Aorta (tissue), 5 donors: ENCODE results near the gene MT1A. TPM values are rescaled to one million over a fixed set of nuclear protein-coding genes. Genes with fewer than 3 reads are reported as not detected.
"Not testable (repeated sequence)": the region's sequence is repeated elsewhere in the genome, so short reads cannot be mapped to it uniquely, and the experiment has no call there.

ENCODE experiments used
- ATAC-seq: fragments of 200-7000 bp; cut with Tn5 transposase; one replicate; pipeline ENCODE4 v1.9.1; 2022; ENCODE audit warnings: moderate library complexity; ENCODE audit not compliant: low FRiP score
- DNase-seq, 2 donors: peaks; one replicate each; pipeline ENCODE4 v3.0.0-alpha.2; 2020
- H3K27ac ChIP-seq, 2 donors: one replicate each; pipeline ENCODE4 v1.5.1; 2013; ENCODE audit warnings: low read length in 2 of 2, mild to moderate bottlenecking in 2 of 2, moderate library complexity in 2 of 2, control low read depth in 1 of 2, inconsistent platforms in 1 of 2, low read depth in 1 of 2
- H3K27me3 ChIP-seq, 2 donors: one replicate each; pipeline ENCODE4 v1.6.1; 2013; ENCODE audit warnings: control low read depth in 1 of 2, low read length in 1 of 2, mild to moderate bottlenecking in 1 of 2, moderate library complexity in 1 of 2; ENCODE audit not compliant: insufficient read depth in 2 of 2, control insufficient read depth in 1 of 2
- H3K36me3 ChIP-seq, 2 donors: one replicate each; pipeline ENCODE4 v1.6.1; 2013; ENCODE audit warnings: control low read depth in 1 of 2, low read length in 1 of 2, mild to moderate bottlenecking in 1 of 2; ENCODE audit not compliant: insufficient read depth in 2 of 2, control insufficient read depth in 1 of 2
- H3K4me1 ChIP-seq, 2 donors: one replicate each; pipeline ENCODE4 v1.6.1; 2013; ENCODE audit warnings: low read length in 2 of 2, control low read depth in 1 of 2, mild to moderate bottlenecking in 1 of 2, moderate library complexity in 1 of 2; ENCODE audit not compliant: insufficient read depth in 2 of 2, control insufficient read depth in 1 of 2
- H3K4me3 ChIP-seq, 2 donors: one replicate each; pipeline ENCODE4 v1.5.1; 2013; ENCODE audit warnings: low read length in 2 of 2, control low read depth in 1 of 2, mild to moderate bottlenecking in 1 of 2
- H3K9me3 ChIP-seq: one replicate; pipeline ENCODE4 v1.6.1; 2013; ENCODE audit warnings: mild to moderate bottlenecking, low read length; ENCODE audit not compliant: control insufficient read depth
- WGBS, 2 donors: extraction: QIAGEN DNeasy Blood & Tissue Kit; methylation state at CpG; one replicate each; pipeline ENCODE4 v1.1.7; 2013; 5-methylcytosine and 5-hydroxymethylcytosine counted together
- intact Hi-C, 2 donors: fragments of 100-400 bp; cut with DNase I; formaldehyde crosslinking; loops; one replicate each; pipeline versions ENCODE4 v1.14.2 to v1.15.0; 2022
- polyA plus RNA-seq, 2 donors: library from polyadenylated mRNA; stranded (reverse); fragments of 200-250 nt; gene quantifications; one replicate each; pipeline ENCODE4 v1.2.3, GENCODE V29; 2013
- total RNA-seq, 2 donors: library from RNA; stranded (reverse); fragmentation: NEBNext Ultra II Directional; extraction: Animal tissue kit (Norgen Biotek cat#: 25700); gene quantifications; one replicate each; pipeline ENCODE4 v1.2.1, GENCODE V29; 2021
- donor health status: healthy with polysubstance abuse.
- donor health status: Bipolar disorder and iron deficiency.
- donor health status: DM: no; HTN: no; CAD: no.
- donor health status: DM: no; HTN: no; CAD: no.
- donor health status: DM: yes; HTN: yes; CAD: no.

MT1A gene
- total and polyA plus RNA-seq, 4 donors, result 4.6 to 82.2 (median 11.6) TPM

DNA sequence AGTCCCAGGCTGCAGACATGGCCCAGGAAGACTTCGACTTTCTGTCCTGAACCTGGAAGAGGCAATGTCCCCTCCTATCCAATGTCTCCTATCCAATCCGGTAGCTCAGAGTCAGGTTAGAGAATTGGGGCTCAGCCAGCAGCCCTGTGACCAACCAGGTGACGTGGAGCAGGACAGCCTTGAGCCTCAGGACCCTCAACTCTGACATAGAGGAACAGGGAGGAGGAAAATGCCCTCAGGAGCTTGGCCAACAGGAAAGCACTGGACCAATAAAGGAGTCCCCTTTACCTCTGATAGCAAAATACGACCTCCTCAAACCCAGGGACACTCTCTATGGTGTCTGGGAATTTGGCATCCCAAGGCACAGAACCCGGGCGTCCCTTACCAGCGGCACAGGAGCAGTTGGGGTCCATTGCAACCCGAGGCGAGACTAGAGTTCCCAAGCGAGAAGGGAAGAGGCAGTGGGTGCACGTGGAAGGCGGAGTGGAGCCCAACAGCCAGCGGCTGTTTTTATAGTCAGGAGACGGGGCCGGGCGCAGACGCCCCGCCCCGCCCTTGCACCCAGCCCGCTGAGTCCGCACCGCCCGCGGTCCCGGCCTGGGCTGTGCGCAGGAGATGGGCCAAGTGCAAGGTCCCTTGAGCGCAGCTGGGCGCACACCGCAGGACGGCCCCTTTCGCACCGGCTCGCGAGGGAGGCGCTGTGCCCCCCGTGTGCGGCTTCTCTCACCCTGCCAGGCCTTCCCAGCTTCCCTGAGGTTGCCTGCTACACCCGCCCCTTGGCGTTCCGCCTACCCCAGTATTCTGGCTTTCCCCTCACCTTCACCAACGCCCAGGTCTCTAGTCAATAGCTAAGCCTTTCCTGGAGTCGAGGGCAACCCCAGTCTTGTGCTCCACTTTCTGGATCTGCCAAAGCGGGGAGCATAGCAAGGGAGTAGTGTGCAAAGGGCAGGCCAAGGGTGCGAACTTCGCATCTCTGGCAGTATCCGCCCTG, 29.4 kb downstream of the MT1A start, which contains the start of gene MT1G:
Gene MT1G (minus strand): TSS at position 485 of the 991 bp plus-strand sequence. CDS start 72 bp downstream, at position 413.
- 15 to 16% methylated on average over 43 to 46 of the region's 46 CpGs for WGBS, 2 donors
- H3K9me3 ChIP-seq, result no peaks in the 10 kb centered on the region
- H3K4me3 ChIP-seq, result no peak within 1 kb of the TSS
- no peaks in the 10 kb centered on the region for H3K36me3 ChIP-seq
- ATAC-seq (peak; percentile 77), DNase-seq (peak; percentile 83 to 85)
- intact Hi-C loops, result no loop called here
- H3K27me3 ChIP-seq, result no peaks in the 10 kb centered on the region
- H3K27ac ChIP-seq, result no peak within 1 kb of the TSS
- no peaks in the 10 kb centered on the region for H3K4me1 ChIP-seq

DNA sequence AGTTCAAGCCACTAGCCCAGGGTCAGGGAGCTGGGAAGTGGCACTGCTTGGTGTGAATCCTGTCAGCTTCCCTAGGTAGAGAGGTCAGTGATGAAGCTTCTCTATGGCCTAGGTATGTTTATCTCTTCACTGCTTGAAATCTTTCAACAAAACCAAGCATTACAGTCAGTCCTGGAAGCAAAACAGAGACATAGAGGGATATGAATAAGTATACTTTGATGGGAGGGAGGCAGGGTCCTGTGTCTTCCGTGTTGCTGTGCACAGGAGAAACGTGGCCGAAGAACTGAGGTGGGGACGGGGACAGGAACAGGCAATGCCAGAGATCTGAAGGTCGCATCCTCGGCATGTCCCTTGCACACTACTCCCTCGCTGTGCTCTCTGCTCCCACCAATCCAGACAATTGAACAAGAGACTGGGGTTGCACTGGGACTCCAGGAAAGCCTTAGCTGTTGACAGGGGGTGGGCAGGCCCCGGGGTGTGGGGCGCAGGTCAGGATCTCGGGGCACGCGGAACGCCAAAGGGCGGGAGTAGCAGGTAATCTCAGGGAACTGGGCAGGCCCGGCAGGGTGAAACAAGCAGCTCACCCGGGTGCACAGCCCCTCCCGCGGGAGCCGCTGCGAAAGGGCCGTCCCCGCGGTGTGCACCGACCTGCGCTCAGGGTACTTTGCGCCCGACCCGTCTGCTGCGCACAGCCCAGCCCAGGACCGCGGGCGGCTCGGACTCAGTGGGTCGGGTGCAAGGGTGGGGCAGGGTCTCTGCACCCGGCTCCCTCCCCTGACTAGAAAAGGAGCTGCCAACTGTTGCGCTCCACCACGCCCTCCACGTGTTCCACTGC, 30.8 kb downstream of the MT1A start, which contains the start of gene MT1H:
Gene MT1H (plus strand): TSS at position 810 of the 835 bp plus-strand sequence. CDS start 71 bp downstream, outside the sequence.
- Histone ChIP-seq H3K4me1 (no peaks in the 10 kb centered on the region), H3K36me3 (no peaks in the 10 kb centered on the region), H3K4me3 (no peak within 1 kb of the TSS), H3K27me3 (no peaks in the 10 kb centered on the region), H3K9me3 (no peaks in the 10 kb centered on the region), H3K27ac (no peak within 1 kb of the TSS)
- peak; percentile 41 for ATAC-seq
- intact Hi-C loops, result no loop called here
- DNase-seq, result no peak
- WGBS, 2 donors, result 22 to 28% methylated on average over 29 to 38 of the region's 38 CpGs

DNA sequence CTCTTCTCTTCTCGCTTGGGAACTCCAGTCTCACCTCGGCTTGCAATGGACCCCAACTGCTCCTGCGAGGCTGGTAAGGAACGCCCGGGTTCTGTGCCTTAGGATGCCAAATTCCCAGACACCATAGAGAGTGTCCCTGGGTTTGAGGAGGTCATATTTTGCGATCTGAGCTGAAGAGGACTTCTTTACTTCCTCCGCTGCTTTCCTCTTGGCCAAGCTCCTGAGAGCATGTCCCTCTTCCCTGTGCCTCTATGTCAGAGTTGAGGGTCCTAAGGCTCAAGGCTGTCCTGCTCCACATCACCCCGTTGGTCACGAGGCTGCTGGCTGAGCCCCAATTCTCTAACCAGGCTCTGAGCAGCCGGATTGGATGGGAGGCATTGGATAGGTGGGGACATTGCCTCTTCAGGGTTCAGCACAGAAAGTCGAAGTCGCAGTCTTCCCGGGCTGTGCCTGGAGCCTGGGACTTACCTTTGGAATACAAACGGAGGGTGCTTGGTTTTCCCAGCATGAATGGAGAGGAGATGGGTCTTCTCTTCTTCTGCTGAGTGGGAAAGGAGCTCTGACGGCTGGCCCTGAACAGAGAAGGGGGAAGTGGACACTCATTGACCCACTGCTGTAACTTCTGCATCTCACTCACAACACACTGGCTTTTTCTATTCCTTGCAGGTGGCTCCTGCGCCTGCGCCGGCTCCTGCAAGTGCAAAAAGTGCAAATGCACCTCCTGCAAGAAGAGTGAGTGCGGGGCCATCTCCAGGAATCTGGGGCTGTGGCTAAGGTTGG, 31.6 kb downstream of the MT1A start:
- no peak for ATAC-seq
- no peaks in the 10 kb centered on the region for H3K9me3 ChIP-seq
- no peaks in the 10 kb centered on the region for H3K36me3 ChIP-seq
- intact Hi-C loops, result no loop called here
- H3K27ac ChIP-seq, result no peak overlapping the region
- no peaks in the 10 kb centered on the region for H3K27me3 ChIP-seq
- no peaks in the 10 kb centered on the region for H3K4me1 ChIP-seq
- no peak for DNase-seq
- 31 to 32% methylated on average over 19 of the region's 19 CpGs for WGBS, 2 donors
- no peak overlapping the region for H3K4me3 ChIP-seq

DNA sequence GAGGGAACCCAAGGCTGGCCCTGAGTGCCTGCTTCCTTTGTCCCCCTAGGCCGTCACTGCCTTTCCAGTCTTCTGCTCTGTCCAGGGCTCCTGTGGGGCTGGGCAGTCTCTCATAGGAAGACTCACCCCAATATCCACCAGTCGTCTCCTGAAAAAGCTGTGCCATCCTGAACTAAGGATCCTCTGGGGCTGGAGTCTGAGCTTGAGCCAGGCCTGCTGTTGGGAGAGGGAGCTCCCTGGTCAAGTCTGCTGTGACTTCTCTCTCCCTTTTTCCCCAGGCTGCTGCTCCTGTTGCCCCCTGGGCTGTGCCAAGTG, 32.1 kb downstream of the MT1A start:
- WGBS, 2 donors, result 78 to 85% methylated on average over 2 of the region's 2 CpGs
- no peak for ATAC-seq
- Histone ChIP-seq H3K36me3 (no peaks in the 10 kb centered on the region), H3K4me1 (no peaks in the 10 kb centered on the region), H3K4me3 (no peak overlapping the region), H3K27ac (no peak overlapping the region), H3K9me3 (no peaks in the 10 kb centered on the region), H3K27me3 (no peaks in the 10 kb centered on the region)
- DNase-seq, result no peak
- intact Hi-C loops, result no loop called here

DNA sequence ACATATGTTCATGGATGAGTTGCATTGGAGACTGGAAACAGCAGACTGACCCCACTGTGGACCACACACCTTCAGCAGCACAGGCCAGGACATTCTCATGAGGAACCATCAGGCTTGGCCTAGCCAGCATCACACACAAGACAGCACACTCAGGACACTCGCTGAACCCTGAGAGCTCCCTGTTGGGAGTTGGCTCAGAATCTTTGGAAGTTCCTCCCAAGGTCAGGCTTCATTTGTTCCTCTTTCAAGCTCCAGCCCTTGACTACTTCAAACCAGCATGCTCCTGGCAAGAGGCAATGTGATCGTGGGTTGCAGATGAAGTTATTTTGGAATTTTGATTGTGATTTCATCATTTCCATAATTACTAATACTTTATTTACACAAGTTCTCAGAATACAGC, 33.2 kb downstream of the MT1A start:
- not testable (repeated sequence) for H3K27me3 ChIP-seq, H3K9me3 ChIP-seq, ATAC-seq

DNA sequence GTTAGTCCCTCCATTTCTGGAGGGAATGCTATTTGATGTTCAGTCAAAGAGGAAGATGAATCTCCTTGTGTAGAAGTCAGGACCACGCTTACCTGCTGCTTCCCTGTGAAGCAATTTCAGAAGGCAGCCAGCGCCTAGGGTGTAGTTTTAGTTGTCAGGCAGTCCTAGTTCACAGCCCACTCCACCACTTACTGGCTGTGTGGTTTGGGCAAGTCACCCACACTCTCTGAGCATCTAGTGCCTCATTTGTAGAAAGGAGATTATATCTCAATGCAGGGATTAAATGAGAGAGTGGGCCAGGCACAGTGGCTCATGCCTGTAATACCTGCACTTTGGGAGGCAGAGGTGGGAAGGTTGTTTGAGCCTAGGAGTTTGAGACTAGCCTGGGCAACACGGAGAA, 33.7 kb downstream of the MT1A start:
- H3K4me1 ChIP-seq, ATAC-seq, H3K27me3 ChIP-seq, DNase-seq, H3K36me3 ChIP-seq, H3K27ac ChIP-seq, intact Hi-C loops, H3K9me3 ChIP-seq, H3K4me3 ChIP-seq: not testable (repeated sequence)
- WGBS, 2 donors, result 78 to 93% methylated on average over 3 of the region's 3 CpGs

More for the DNA sequence above, 33.2 kb downstream of the MT1A start:
- H3K36me3 ChIP-seq, H3K4me3 ChIP-seq, intact Hi-C loops, DNase-seq, H3K4me1 ChIP-seq, H3K27ac ChIP-seq: not testable (repeated sequence)
- WGBS, 2 donors, result 62 to 67% methylated on average over 2 of the region's 2 CpGs

DNA sequence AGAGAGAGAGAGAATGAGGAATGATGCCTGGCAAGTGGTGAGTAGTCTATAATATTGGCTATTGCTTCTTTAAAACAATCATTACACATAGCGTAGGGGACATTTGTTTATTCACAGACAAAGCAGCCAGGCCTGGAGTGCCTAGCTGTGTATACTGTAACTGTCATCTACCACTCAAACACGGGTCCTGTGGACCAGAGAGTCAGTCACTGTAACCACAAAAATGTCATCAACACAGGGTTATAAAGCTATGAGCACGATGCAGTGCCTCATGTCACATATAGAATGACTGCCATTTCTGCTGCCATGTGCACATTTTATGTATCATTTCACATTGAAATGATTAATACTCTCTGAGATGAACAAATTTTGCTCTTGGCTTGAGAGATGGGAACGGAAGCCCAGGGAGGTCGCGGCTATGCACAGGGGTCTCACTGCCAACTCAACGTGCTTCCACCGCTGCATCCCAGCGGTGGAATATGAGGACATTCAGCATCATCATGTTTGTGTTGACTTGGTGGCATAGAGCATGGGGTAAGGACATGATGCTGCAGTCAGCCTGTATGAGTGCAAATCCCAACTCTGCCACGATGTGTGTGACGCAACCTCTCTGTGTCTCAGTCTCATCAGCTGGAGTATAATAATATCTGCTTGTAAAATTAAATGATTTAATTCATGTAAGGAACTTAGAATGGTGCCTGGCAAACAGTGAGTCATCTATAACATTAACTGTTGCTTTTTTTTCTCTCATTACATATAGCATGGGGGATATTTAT, 34.5 kb downstream of the MT1A start:
- no peak for ATAC-seq
- Histone ChIP-seq H3K36me3 (no peaks in the 10 kb centered on the region), H3K4me3 (no peak overlapping the region), H3K27ac (no peak overlapping the region), H3K4me1 (no peaks in the 10 kb centered on the region), H3K27me3 (no peaks in the 10 kb centered on the region), H3K9me3 (no peaks in the 10 kb centered on the region)
- WGBS, 2 donors, result 89% methylated on average over 11 of the region's 11 CpGs
- no peak for DNase-seq
- intact Hi-C loops, result no loop called here
